Cerebellar nuclear complex (tissue), 1 donor: ENCODE data around the gene JPH4.

ENCODE experiments used
- DNase-seq, 2 experiments: peaks; one replicate each; lab custom pipeline; 2025; lab: John Stamatoyannopoulos, UW

JPH4 gene

GRCh38 chr14:23579739-23580138, 1.1 kb upstream of the JPH4 start:
- no peak for DNase-seq

GRCh38 chr14:23579311-23579630, 681 bp upstream of the JPH4 start:
- no peak for DNase-seq

GRCh38 chr14:23577710-23578392, 739 bp downstream of the JPH4 start:
- peak in 1 of 2 experiments; percentile 8 for DNase-seq

- DNase-seq, result no peak
Observed at GRCh38 chr14:23577004-23577681, 1.4 kb downstream of the JPH4 start.

GRCh38 chr14:23573384-23574015, 5.1 kb downstream of the JPH4 start:
- DNase-seq, result peak in 1 of 2 experiments; percentile 23

- no peak for DNase-seq
Observed at GRCh38 chr14:23572836-23573235, 5.8 kb downstream of the JPH4 start.

- DNase-seq, result no peak
Observed at GRCh38 chr14:23572524-23572828, 6.1 kb downstream of the JPH4 start.

- no peak for DNase-seq
Observed at GRCh38 chr14:23571701-23572523, 6.7 kb downstream of the JPH4 start.

- DNase-seq, result no peak
Observed at GRCh38 chr14:23570806-23571483, 7.6 kb downstream of the JPH4 start.

GRCh38 chr14:23569443-23570151, 9.0 kb downstream of the JPH4 start:
- DNase-seq, result peak; percentile 58 to 78

GRCh38 chr14:23568600-23569331, 9.8 kb downstream of the JPH4 start:
- DNase-seq, result no peak

- DNase-seq, result no peak
Observed at GRCh38 chr14:23568021-23568599, 10.5 kb downstream of the JPH4 start.

GRCh38 chr14:23567186-23568020, 11.2 kb downstream of the JPH4 start, which contains the start of gene AP1G2:
TSS of gene AP1G2 (minus strand) at chr14:23567791. CDS start at chr14:23567314, 477 bp downstream.
- peak in 1 of 2 experiments; percentile 18 for DNase-seq

- no peak for DNase-seq
Observed at GRCh38 chr14:23566778-23567185, 11.8 kb downstream of the JPH4 start.

- no peak for DNase-seq
Observed at GRCh38 chr14:23566112-23566777, 12.3 kb downstream of the JPH4 start.

- DNase-seq, result no peak
Observed at GRCh38 chr14:23565626-23566025, 13.0 kb downstream of the JPH4 start.

- DNase-seq, result no peak
Observed at GRCh38 chr14:23564876-23565275, 13.7 kb downstream of the JPH4 start.

GRCh38 chr14:23564181-23564812, 14.3 kb downstream of the JPH4 start:
- DNase-seq, result no peak
